Fibroblast of villous mesenchyme (primary cell): Measurements from ENCODE around the gene STRIP2. TPM values are rescaled to one million over a fixed set of nuclear protein-coding genes. Genes with fewer than 3 reads are reported as not detected.
"Not testable (repeated sequence)": the region's sequence is repeated elsewhere in the genome, so short reads cannot be mapped to it uniquely, and the experiment has no call there.

ENCODE experiments used
- DNase-seq: peaks from one replicate; pipeline ENCODE4 v3.0.0-alpha.2; 2010; ENCODE audit warnings: low read depth
- H3K4me3 ChIP-seq: 2 replicates; pipeline ENCODE4 v1.5.1; 2011; ENCODE audit warnings: low read depth, mild to moderate bottlenecking, low read length
- total RNA-seq: library from RNA; depleted of rRNA; stranded (reverse); fragments of >200 nt; gene quantifications from 2 replicates; pipeline ENCODE4 v1.2.3, GENCODE V29; 2012
- TF ChIP-seq, protein P1 (sequence below): IDR thresholded peaks from 2 replicates; pipeline ENCODE4 v1.5.1; 2012; ENCODE audit warnings: low read depth, mild to moderate bottlenecking, low read length; ENCODE audit not compliant: insufficient read depth

Gene STRIP2
- total RNA-seq, 1 donor: 3.0 TPM

DNA sequence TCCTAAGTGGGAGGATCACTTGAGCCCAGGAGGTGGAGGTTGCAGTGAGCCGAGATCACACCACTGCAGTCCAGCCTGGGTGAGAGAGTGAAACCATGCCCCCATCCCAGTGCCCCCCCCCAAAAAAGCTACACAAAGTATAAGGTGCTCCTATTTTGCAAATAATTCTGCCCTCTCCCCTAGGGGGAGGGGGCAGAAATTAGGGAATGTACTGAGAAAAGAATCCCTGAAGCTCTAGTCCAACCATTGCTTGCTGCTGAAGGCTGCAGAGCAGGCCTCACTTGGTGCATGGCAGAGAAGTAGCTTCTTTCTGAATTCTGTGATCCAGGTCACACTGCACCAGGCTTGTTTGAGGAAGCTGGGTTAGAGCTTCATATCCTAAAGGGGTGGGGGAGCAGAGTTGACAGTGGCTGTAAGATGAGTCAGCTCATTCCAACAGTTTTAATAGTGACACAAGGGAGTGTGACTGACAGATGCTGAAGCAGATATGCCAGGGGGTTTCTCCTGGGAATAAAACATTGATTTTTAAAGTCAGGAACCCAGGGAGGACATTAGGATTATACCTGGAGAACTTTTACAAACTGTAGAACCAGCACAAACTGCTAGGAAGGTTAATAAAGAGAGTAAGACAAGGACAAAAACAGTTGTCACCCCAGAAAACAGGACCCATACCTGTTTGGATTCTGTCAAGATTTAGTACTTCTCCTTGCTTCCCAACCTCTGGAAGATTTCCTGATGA is 32.8 kb upstream of the STRIP2 start:
- no peak overlapping the region for H3K4me3 ChIP-seq
- TF ChIP-seq, protein P1, sequence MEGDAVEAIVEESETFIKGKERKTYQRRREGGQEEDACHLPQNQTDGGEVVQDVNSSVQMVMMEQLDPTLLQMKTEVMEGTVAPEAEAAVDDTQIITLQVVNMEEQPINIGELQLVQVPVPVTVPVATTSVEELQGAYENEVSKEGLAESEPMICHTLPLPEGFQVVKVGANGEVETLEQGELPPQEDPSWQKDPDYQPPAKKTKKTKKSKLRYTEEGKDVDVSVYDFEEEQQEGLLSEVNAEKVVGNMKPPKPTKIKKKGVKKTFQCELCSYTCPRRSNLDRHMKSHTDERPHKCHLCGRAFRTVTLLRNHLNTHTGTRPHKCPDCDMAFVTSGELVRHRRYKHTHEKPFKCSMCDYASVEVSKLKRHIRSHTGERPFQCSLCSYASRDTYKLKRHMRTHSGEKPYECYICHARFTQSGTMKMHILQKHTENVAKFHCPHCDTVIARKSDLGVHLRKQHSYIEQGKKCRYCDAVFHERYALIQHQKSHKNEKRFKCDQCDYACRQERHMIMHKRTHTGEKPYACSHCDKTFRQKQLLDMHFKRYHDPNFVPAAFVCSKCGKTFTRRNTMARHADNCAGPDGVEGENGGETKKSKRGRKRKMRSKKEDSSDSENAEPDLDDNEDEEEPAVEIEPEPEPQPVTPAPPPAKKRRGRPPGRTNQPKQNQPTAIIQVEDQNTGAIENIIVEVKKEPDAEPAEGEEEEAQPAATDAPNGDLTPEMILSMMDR: no peak
- DNase-seq: peak; percentile 15

DNA sequence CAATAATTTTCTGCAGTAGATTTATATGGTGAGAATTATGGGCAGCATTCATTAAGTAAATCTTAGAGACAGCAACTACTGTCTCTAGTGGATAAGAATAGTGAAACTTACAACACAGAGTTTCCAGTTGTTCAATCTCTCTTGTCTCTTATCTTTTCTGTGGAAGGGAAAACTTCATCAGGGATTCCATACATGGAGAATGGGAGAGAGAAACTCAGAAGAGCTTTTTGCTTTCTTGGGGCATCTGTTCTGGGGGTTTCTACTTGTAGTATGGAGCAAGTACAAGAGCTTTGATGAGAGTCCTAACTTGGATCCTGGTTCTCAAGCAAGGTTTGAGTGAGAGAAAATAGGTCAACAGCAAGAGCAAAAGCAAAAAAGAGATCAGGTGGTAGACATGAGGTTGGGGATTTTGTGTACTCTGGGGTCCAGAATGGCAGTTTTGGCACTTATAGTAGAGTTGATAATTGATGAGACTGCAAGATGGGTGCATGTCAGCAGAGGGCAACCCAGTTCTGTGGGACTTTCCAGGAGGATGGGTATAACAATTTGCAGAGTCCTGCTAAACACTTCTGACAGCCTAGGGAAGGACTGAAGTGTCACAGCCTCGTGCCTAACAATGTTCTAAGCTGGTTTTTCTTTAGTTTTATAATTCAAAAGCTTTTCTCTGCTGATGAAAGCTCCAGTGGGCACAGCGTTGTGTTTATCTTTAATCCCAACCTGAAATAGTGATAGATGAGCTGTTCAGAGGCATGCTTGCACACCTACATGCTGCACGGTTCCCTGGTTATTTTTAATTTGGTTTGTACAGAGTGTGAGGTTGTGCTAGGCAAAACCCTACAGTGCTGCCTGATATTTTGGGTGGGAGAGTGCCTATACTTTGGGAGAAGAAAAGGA is 32.0 kb upstream of the STRIP2 start:
- no peak for DNase-seq
- H3K4me3 ChIP-seq: no peak overlapping the region
- TF ChIP-seq, protein P1: peak; percentile 6

DNA sequence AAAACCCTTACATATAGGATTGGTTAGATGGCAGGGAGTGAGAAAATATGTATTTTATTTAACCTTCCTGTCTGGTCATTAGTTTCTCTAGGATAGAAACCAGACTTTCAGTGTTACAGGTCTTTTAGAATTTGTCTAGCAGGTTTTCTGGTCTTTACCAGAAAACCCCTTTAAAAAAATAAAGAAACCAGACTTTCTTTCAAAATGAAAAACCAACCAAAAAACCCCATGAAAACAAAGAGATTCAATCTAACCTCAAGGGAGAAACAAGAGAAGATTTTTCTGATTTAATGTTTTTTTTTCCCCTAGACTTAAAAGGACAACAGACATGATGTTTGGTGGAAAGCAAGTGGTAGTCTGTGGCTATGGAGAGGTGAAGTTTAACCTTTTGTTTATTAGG is 28.7 kb upstream of the STRIP2 start:
- TF ChIP-seq, protein P1: no peak
- H3K4me3 ChIP-seq: no peak overlapping the region
- DNase-seq: no peak

DNA sequence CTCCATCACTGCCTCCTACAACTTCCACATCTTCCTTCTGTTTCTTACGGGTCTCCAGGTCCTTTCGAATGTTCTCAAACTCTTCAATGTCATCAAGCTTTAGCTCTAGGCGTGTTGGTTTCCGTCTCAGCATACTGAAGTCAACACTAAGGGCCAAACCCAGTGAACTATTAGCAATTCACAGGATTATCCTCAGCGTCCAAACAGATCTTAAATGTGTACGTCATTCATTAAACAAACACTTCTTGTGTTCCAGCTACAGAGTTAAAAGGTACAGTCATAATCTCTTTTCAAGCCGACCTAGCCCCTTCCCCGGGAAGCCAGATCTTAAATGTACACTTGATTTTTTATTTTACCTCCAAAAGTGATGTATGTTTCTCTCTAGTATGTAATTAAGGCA is 24.0 kb upstream of the STRIP2 start:
- H3K4me3 ChIP-seq, DNase-seq: not testable (repeated sequence)

DNA sequence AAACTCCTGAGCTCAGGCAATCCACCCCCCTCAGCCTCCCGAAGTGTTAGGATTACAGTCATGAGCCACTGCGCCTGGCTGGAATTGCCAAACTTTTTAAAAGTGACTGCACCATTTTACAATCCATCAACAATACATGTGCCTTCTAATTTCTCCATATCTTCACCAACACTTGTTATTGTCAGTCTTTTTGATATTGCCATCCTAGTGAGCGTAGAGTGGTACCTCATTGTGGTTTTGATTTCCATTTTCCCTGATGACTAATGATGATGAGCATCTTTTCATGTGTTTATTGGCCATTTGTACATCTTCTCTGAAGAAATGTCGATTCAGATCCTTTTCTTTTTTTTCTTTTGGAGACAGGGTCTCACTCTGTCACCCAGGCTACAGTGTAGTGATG is 21.7 kb upstream of the STRIP2 start:
- TF ChIP-seq, protein P1: no peak
- no peak for DNase-seq
- no peak overlapping the region for H3K4me3 ChIP-seq

DNA sequence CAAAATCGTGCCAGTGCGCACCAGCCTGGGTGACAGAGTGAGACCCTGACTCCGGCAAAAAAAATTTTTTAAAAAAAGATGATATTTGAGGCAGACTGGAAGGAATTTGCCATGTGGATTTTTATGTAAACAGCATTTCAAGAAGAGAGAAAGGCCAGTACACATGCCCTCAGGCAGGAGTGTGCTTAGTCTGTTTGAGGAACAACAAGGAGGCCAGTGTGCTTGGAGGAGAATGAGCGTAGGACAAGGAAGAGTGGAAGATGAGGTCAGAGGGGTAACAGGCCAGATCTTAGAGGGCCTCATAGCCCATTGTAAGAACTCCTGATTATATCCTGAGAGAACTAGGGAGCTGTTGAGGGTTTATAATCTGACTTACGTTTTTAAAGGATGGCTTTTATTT is 17.2 kb upstream of the STRIP2 start:
- DNase-seq: peak; percentile 19
- H3K4me3 ChIP-seq: no peak overlapping the region
- TF ChIP-seq, protein P1: no peak

DNA sequence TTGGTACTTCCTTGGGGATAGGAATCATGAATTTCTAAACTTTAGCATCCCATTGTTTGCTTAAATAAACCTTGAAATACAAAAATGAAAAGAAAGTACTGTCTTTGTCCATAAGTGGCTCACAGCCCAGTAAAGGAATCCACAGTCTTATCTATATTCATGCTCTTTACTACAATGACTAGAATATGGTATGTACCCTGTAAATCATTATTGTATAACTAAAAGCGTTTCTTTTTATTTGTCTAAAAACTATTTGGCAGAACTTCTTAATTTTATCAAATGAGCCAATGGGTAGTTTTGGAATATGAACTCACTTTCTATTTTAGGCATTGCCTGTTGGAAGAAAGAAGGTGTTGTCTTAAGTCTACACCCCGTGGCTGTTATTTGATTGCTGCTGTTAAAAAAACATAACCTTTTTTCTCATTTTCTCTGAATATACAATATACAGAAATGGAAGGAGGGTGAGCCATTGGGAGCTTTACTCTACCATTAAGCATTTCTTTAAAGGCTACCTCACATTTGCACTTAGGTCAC is 12.4 kb upstream of the STRIP2 start:
- H3K4me3 ChIP-seq: no peak overlapping the region
- TF ChIP-seq, protein P1: no peak
- DNase-seq: no peak
